Psoas muscle (tissue), 8 donors: ENCODE measurements around the gene TENM4. TPM values are rescaled to one million over a fixed set of nuclear protein-coding genes. Genes with fewer than 3 reads are reported as not detected.

ENCODE experiments used
- ATAC-seq, 4 donors: fragments of 200-7000 bp; cut with Tn5 transposase; one replicate each; pipeline ENCODE4 v1.9.1; 2020; ENCODE audit warnings: moderate library complexity in 3 of 4, mild to moderate bottlenecking in 2 of 4
- DNase-seq, 2 donors: peaks; one replicate each; pipeline ENCODE4 v3.0.0-alpha.2; 2020
- H3K27ac ChIP-seq: fragments of 200-600 bp; one replicate; pipeline ENCODE4 v1.8.0; 2022
- H3K27me3 ChIP-seq, 3 donors: fragments of 200-600 bp in 1 of 3; one replicate each; pipeline versions ENCODE4 v1.6.1 to v1.8.0; 2013 to 2022; ENCODE audit warnings: low read length in 2 of 3, mild to moderate bottlenecking in 2 of 3, moderate library complexity in 1 of 3; ENCODE audit not compliant: insufficient read depth in 3 of 3
- H3K36me3 ChIP-seq, 2 donors: fragments of 200-600 bp in 1 of 2; one replicate each; pipeline versions ENCODE4 v1.6.1 to v1.8.0; 2013 to 2022; ENCODE audit warnings: low read depth in 1 of 2, mild to moderate bottlenecking in 1 of 2, moderate library complexity in 1 of 2; ENCODE audit not compliant: insufficient read depth in 1 of 2
- H3K4me1 ChIP-seq: fragments of 200-600 bp; one replicate; pipeline ENCODE4 v1.8.0; 2022
- H3K4me3 ChIP-seq: fragments of 200-600 bp; one replicate; pipeline ENCODE4 v1.8.0; 2022; ENCODE audit warnings: mild to moderate bottlenecking
- H3K9me3 ChIP-seq: fragments of 200-600 bp; one replicate; pipeline ENCODE4 v1.8.0; 2022
- CTCF ChIP-seq: fragments of 200-600 bp; IDR thresholded peaks from one replicate; pipeline ENCODE4 v1.8.0; 2022; ENCODE audit warnings: antibody characterized with exemption
- WGBS, 3 donors: extraction: QIAGEN DNeasy Blood & Tissue Kit; methylation state at CpG; one replicate each; pipeline versions ENCODE4 v1.1.6 to v1.1.7; 2013; 5-methylcytosine and 5-hydroxymethylcytosine counted together
- intact Hi-C, 2 donors: fragments of 100-400 bp; cut with DNase I; formaldehyde crosslinking; loops; one replicate each; pipeline versions ENCODE4 v1.11.0 to v1.14.2; 2022
- polyA plus RNA-seq, 3 donors: library from polyadenylated mRNA; stranded (reverse); fragments of 200-250 nt; gene quantifications; one replicate each; pipeline ENCODE4 v1.2.3, GENCODE V29; 2013
- total RNA-seq, 4 donors: library from RNA; stranded (reverse); fragmentation: NEBNext Ultra II Directional in 2 of 4; extraction: Animal tissue kit (Norgen Biotek cat#: 25700) in 2 of 4; gene quantifications; one replicate each; pipeline versions ENCODE4 v1.2.1 to v1.2.4, GENCODE V29; 2021 to 2023
- donor health status: healthy with polysubstance abuse.
- donor health status: DM: no; HTN: no; CAD: no; lungs with moderate emphysema.
- donor health status: Bipolar disorder and iron deficiency.
- donor health status: healthy.
- donor health status: DM: yes; HTN: yes; CAD: no.
- donor health status: DM: no; HTN: no; CAD: no.
- donor health status: DM: no; HTN: no; CAD: no.
- donor health status: DM: yes; HTN: yes; CAD: no.

The TENM4 gene
- total and polyA plus RNA-seq, 7 donors, result 0.05 to 1.7 (median 0.48) TPM

- whole genome bisulfite sequencing, 3 donors, result 96 to 99% (median 98%) methylated on average over 5 of the region's 5 CpGs
- intact Hi-C loops, result no loop called here
- TF ChIP-seq CTCF, result no peak
- H3K9me3 ChIP-seq, result no peaks in the 10 kb centered on the region
- peaks cover 0 to 1% (median 0%) of the 10 kb centered on the region in 3 donors for H3K27me3 ChIP-seq
- no peak for ATAC-seq
- H3K27ac ChIP-seq, result no peak overlapping the region
- no peak for DNase-seq
- H3K4me1 ChIP-seq, result peaks cover 12% of the 10 kb centered on the region
- H3K4me3 ChIP-seq, result no peak overlapping the region
- H3K36me3 ChIP-seq, result no peaks in the 10 kb centered on the region
These were observed 695.9 kb downstream of the TENM4 start for GRCh38 chr11:78744949-78745348.

- H3K27me3 ChIP-seq, result peaks cover 0 to 4% (median 0%) of the 10 kb centered on the region in 3 donors
- no peak for ATAC-seq
- no peak for DNase-seq
- 93 to 97% (median 95%) methylated on average over 6 of the region's 6 CpGs for WGBS, 3 donors
- H3K9me3 ChIP-seq, result no peaks in the 10 kb centered on the region
- TF ChIP-seq CTCF, result no peak
- H3K27ac ChIP-seq, result no peak overlapping the region
- intact Hi-C loops, result no loop called here
- H3K4me1 ChIP-seq, result peaks cover 12% of the 10 kb centered on the region
- H3K36me3 ChIP-seq, result no peaks in the 10 kb centered on the region
- no peak overlapping the region for H3K4me3 ChIP-seq
These were observed 696.6 kb downstream of the TENM4 start for GRCh38 chr11:78744202-78744601.

- peak; percentile 88 to 95 (median 94) for ATAC-seq
- 22 to 29% (median 25%) methylated on average over 6 of the region's 6 CpGs for WGBS, 3 donors
These were observed 698.4 kb downstream of the TENM4 start for GRCh38 chr11:78742430-78742829.

GRCh38 chr11:78741741-78742140, 699.1 kb downstream of the TENM4 start:
- H3K9me3 ChIP-seq, result no peaks in the 10 kb centered on the region
- H3K4me1 ChIP-seq, result peaks cover 12% of the 10 kb centered on the region
- no peak overlapping the region for H3K4me3 ChIP-seq
- WGBS, 3 donors, result 58 to 73% (median 66%) methylated on average over 7 of the region's 7 CpGs
- peaks cover 0 to 4% (median 0%) of the 10 kb centered on the region in 3 donors for H3K27me3 ChIP-seq
- TF ChIP-seq CTCF, result no peak
- intact Hi-C loops, result no loop called here
- ATAC-seq, result peak in 2 of 4 donors; percentile 47 to 72
- DNase-seq, result no peak
- H3K36me3 ChIP-seq, result no peaks in the 10 kb centered on the region
- no peak overlapping the region for H3K27ac ChIP-seq

More at GRCh38 chr11:78742430-78742829, 698.4 kb downstream of the TENM4 start:
- Histone ChIP-seq H3K36me3 (no peaks in the 10 kb centered on the region), H3K4me3 (no peak overlapping the region), H3K27ac (no peak overlapping the region), H3K4me1 (peaks cover 12% of the 10 kb centered on the region), H3K9me3 (no peaks in the 10 kb centered on the region), H3K27me3 (peaks cover 0 to 4% (median 0%) of the 10 kb centered on the region in 3 donors)
- peak; percentile 35 to 74 for DNase-seq
- TF ChIP-seq CTCF, result no peak
- intact Hi-C loops, result no loop called here
